Activated CD8-positive, alpha-beta memory T cell treated with anti-CD3 and anti-CD28 coated beads for 48 hours (primary cell): ENCODE data around the gene UPF1.
A peak's percentile ranks its signal among the peaks of the same experiment; 100 is the strongest.

Source experiments
- DNase-seq, 3 experiments: peaks; one replicate each; pipeline ENCODE4 v3.0.0-alpha.2; 2020; ENCODE audit warnings: low read depth in 2 of 3, low spot score in 2 of 3

The UPF1 gene

DNA sequence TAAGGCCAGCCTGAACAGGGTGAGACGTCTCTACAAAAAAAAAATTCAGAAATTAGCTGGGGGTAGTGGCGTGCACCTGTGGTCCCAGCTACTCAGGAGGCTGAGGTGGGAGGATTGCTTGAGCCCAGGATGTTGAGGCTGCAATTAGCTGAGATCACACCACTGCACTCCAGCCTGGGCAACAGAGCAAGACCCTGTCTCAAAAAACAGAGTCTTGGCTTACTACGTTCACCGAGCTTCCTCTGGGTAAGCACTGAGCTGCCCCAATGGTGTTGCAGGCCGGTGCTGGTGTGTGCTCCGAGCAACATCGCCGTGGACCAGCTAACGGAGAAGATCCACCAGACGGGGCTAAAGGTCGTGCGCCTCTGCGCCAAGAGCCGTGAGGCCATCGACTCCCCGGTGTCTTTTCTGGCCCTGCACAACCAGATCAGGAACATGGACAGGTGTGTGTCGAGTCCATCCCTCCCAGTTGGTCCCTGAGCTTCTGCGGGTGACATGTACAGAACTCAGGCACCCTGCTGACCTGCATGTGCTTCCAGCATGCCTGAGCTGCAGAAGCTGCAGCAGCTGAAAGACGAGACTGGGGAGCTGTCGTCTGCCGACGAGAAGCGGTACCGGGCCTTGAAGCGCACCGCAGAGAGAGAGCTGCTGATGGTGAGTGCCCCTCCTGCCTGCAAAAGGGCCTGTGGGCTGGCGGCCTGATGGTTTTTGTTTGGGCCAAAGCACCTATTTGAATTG, 24.1 kb downstream of the UPF1 start:
- no peak for DNase-seq

DNA sequence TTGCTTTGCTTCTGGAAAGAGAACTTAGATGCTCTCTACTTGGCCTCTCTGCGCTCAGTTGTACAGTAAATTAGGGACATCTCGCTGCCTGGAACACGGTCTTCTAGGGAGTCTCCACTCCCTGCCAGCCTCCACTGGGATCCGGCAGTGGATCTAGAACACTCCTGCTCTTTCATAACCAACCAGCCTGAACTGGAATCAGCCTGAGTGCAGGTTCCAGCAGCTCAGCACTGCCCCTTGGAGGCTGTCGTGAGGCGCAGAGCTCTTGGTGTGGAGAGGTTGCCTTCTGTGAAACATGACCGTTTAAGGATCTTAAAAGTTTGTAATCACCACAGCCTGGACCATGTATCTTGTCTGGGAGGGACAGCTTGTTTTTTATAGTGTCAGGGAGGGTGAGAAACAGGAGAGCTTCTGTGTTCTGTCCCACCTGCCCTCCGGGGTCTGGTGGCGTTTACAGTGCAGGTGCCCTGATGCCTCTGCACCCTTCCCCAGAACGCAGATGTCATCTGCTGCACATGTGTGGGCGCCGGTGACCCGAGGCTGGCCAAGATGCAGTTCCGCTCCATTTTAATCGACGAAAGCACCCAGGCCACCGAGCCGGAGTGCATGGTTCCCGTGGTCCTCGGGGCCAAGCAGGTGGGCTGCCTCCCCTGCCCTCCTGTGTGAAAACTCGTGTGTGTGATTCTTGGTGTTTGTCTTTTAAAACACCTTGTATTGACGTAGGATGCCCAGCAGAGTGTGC, 24.8 kb downstream of the UPF1 start:
- DNase-seq, result no peak

DNA sequence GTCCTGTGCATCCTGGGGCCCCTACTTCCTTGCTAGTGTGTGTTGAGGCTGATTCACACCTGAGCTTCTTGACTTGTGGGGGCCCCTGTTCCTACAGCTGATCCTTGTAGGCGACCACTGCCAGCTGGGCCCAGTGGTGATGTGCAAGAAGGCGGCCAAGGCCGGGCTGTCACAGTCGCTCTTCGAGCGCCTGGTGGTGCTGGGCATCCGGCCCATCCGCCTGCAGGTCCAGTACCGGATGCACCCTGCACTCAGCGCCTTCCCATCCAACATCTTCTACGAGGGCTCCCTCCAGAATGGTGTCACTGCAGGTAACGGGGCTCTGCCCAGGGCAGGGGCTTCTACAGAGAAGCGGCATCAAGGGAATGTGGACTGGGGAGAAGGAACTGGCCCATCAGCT, 25.5 kb downstream of the UPF1 start:
- DNase-seq, result no peak

DNA sequence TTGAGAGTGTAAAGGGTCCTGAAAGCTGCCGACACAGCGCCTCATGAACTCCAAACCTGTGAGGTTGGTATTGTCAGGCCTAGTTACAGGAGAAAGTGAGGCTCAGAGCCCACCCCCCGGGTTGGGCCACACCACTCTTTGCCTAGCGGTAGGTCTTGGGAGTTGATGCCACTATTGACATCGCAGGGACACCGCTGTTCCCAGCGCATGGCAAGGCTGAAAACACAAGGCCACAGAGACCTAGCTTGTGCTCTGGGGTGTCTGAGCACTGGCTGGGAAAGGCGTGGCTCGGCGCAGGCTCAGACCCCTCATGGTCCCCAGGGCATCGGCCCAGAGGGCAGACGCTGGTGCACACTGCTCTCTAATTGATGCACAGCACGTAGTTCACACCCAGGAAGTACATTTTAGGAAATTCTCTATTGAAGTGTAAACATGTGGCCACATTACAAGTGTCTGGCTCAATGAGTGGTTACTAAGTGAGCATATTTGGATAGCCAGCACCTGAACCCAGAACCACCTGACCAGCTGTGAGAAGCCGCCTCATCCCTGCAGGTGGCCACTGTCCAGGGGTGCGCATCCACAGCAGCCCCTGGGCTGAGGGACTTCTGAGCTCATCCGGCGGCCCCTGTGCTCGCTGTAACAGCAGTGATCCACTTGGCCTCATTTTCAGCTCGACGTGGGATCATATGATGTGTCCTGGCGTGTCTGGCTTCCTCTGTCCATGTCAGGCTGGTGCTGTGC, 27.3 kb downstream of the UPF1 start:
- DNase-seq, result no peak

DNA sequence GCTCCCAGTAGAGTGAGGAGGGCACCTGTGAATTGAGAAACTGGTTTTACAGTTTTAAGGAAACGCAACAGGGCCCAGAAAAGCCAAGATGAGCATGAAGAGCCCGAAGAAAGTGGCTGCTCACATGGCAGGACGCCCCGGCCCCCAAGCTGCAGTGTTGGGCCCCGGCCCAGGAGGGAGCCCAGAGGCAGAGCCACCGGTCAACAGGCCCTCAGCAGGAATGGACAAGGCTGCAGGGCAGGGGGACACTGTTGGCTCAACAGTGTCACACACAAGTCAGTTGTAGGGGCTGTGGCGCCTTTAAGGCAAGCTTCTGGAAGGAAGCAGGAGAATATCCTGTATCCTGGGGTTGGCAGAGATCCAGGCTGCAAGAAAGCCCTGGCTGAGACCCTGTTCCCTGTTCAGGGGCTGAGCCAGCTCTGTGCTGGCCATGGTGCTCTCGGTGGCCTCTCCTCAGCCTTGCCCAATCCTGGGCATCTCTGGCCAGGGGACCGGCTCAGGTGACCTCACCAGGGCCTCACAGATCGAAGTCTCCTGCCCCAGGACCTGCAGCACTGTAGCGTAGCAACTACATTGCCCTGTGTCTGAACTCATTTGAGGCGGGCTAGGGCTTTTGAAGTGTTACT, 28.0 kb downstream of the UPF1 start:
- no peak for DNase-seq

DNA sequence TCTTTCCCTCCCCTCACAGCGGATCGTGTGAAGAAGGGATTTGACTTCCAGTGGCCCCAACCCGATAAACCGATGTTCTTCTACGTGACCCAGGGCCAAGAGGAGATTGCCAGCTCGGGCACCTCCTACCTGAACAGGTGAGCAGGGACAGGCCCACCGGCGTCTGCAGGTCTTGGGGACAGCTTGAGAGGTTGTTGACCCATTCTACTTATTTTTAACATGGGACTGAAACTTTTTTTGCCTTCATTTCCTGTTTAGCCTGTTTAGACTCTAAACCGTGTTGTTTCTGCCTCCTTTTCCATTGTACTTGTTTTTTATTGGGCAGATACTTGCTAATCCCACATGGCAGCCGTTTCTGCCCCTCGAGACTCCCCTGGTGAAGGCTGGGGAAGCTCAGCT, 28.5 kb downstream of the UPF1 start:
- DNase-seq, result no peak

DNA sequence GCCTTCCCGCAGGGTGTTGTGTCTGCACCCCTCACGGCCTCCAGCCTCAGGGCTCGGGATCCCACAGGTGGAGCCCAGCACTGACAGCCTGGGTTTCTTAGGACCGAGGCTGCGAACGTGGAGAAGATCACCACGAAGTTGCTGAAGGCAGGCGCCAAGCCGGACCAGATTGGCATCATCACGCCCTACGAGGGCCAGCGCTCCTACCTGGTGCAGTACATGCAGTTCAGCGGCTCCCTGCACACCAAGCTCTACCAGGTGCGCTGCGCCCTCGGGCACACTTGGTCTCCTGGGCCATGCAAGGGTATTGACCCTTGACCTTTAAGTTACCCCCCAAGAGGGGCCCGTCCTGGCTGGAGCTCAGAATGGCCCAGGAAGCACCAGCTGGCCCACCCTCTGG, 29.0 kb downstream of the UPF1 start:
- DNase-seq, result no peak

DNA sequence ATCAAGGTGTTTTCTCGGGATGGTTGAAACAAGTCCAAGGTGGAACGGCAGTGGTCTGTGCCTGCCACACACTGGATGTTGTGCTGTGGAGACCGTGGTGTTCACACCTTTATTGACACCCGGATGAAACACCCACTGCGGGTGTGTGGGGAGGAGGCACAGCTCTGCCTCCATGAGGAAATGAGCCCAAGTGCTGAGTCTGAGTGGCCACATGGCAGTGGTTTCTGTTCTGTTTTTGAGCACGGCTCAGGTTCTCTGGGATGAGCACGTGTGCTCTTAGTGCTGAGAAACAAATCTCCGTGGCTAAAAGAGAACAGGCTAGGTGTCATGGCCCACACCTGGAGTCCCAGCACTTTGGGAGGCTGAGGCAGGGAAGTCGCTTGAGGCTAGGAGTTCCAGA, 29.5 kb downstream of the UPF1 start:
- no peak for DNase-seq

DNA sequence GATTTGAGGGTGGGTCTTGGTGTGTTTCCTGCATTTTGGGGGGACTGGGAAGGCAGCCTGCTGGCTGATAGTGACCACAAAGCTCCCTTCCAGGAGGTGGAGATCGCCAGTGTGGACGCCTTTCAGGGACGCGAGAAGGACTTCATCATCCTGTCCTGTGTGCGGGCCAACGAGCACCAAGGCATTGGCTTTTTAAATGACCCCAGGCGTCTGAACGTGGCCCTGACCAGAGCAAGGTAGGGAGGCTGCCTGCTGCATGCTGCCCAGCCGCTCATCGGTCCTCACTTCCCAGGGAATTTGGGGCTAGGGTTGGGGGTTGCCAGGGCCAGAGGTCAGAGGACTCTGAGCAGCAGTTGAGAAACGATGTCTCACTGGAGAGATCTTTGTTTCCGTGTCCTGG, 30.2 kb downstream of the UPF1 start:
- no peak for DNase-seq

DNA sequence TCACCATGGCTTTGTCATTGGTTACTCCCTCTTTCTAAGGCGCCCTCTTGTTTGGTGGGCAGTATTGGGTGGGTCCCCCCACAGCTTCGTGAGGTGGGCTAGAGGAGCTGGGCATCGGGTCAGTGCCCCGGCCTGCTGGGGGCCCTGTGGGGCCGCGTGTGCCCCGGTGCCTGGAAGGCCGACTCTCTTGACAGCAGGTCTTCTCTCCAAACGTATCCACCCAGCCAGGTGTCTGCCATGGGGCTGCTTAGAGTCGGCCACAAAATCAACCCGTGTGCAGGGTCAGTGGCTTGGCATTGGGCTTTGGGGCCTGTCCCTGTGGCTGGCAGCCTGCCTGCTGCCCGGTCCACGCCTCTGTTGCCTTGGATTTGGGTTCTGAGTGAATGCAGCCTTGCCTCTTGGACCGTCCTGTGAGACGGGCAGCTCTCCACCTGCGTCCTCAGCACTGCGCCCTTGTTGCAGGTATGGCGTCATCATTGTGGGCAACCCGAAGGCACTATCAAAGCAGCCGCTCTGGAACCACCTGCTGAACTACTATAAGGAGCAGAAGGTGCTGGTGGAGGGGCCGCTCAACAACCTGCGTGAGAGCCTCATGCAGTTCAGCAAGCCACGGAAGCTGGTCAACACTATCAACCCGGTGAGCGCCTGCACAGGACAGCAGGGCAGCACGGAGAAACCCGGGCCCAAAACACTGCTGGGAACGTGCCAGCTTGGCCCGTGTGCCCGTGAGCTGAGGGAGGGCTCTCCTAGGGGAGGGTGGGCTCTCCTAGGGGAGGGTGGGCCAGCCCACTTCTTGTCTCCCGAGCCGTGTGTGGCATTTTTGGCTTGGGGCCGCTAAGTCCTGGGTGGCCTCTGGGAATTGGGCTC, 31.4 kb downstream of the UPF1 start:
- DNase-seq, result no peak

DNA sequence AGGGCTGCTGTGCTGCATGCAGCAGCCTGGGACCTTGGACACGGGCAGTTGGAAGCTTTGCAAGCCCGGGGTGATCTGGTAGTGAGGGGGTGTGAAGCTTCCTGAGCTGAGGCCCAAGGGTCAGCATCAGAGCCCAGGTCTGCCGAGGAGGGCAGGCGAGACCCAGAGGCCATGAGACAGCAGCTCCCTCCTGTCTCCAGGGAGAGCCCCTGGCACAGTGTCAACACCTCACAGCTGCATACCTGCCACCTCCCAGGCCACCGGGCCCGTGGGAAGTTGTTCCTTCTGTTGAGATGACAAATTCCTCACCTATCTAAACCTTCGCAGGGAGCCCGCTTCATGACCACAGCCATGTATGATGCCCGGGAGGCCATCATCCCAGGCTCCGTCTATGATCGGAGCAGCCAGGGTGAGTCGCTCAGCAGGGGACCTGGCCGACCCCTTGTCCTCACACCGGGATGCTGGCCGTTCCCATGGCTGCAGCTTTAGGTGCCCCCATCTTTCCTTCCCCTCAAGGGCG, 32.1 kb downstream of the UPF1 start:
- no peak for DNase-seq

DNA sequence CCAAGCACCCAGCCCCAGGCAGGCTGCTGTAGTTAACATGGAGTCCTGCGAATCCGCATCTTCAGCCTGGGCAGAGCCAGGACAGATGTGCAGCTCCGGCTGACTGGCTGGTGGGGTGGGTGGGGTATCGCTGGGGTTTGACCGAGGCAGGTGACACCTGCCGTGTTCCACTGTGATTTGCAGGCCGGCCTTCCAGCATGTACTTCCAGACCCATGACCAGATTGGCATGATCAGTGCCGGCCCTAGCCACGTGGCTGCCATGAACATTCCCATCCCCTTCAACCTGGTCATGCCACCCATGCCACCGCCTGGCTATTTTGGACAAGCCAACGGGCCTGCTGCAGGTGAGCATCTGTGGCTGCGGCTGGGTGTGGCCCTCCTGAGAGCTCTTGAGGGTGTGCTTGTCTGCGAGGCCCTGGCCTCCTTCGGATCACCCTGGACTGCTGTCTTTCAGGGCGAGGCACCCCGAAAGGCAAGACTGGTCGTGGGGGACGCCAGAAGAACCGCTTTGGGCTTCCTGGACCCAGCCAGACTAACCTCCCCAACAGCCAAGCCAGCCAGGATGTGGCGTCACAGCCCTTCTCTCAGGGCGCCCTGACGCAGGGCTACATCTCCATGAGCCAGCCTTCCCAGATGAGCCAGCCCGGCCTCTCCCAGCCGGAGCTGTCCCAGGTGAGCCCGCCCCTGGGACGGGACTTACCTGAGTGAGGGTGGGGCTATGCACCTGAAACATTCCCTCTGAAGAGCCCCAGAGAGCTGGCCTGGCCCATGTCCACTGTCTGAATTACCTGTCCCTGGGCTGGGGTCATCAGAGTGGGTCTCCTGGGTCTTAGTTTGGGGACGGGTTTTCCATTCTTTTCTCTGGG, 33.6 kb downstream of the UPF1 start:
- DNase-seq, result no peak

DNA sequence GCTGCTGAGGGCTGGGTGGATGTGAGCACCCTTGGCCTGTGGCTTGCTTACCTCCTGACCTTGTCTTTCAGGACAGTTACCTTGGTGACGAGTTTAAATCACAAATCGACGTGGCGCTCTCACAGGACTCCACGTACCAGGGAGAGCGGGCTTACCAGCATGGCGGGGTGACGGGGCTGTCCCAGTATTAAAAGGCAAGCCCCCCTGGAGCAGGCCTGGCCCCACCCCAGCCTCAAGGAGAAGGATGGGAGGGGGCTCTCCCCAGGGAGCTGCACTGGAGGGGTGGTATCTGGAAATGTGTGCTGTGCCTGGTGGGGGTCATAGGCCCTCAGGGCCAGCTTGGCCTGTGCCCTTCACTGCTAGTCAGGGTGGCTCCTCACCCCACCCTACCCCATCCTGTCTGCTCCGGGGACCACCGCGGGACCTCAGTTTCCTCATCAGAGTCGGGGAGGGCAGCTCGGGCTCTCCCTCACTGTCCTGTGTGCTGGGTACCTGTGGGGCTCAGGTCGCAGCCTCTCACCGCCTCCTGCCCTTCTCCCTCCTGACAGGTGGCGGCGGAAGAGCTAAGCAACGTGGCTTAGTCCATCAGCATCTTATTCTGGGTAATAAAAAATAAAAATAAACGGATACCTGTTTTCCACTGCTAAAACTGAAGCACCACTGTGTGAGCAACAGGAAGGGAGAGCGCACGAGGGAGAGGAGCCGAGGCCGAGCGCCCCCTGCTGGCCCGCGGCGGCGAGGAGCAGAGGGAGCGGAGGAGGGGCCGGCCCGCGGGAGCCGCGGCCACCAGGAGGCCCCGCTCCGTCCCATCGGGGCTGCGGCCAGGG, 34.4 kb downstream of the UPF1 start:
- peak in 2 of 3 experiments; percentile 40 to 48 for DNase-seq

DNA sequence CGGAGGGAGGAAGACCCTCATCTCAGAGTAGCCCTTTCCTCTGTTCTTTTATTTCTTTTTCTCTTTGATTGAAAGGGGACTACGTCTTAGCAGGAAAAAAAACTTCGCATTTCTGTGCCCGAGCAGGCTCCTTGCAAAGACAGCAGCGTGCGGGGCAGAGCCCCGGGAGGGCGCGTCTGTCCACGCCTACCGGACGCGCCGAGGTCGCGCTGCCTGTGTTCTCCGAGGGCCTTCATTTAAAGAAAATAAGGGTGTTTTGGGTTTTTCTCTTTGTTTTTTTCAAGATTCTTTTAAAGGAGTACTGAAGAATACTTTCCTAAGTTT, 35.0 kb downstream of the UPF1 start:
- no peak for DNase-seq

DNA sequence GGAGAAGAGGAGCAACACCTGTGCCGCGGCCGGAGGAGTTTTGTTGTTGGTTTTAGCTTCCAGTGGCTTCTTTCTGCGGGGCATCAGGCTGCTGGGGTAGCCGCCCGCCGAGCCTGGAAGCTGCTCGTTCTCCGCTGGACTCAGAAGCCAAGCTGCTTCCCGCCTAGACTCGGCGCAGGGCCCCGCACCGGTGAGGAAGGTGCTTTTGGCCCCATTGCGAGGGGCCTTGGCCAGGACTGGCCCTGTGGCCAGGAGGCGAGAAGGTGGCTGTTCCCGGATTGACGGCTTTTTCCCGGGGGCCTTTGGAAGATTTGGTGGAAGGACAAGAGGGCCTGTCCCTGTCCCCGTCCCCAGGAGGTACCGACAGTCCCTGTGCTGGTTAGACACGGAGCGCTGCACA, 35.4 kb downstream of the UPF1 start:
- no peak for DNase-seq

DNA sequence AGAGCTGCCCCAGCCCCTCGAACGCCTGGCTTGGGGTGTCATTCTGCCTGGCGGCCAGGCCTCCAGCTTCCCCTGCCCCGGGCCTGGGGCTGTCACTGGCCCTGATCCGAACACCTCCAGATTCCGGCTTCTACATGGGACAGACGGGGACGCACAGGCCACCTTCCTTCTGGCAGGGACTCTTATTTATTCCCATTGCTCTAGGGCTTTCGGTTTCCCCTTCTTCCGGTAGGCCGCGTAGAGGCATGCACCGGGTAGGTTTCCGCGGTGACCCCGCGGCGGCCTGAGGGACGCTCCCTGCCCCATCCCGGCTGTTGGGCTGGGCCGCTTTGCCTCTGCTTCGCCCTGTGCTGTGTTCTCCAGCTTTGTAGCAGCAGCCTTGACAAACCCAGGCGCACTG, 36.0 kb downstream of the UPF1 start:
- DNase-seq, result no peak

DNA sequence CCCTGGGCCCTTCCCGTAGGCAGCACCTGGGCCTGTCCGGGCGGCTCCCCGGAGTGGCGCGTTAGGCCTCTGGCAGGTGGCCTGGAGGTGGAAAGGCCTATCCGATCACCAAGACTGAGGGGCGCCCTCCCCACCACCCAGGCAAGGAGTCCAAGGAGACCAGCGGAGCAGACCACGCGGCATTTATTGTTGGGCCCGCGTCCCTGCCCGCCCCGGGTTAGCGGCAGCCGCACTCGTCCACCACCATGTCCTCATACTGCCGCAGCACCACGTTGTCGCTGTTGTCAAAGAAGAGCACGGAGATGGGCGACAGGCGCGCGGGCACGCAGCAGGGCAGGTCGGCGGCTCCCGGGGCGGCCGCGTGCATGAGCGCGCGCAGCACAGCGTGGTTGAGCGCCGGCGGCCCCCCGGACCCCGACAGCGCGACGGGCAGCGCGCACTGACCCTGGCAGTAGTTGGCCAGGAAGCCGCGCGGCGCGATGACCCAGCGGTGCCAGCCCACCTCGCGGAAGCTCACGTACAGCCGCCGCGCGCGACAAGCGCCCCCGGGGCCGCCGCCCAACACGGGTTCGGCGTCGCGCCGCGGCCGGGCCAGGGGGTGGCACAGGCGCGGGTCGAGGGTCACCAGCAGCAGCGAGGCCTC, 36.7 kb downstream of the UPF1 start:
- DNase-seq, result no peak

DNA sequence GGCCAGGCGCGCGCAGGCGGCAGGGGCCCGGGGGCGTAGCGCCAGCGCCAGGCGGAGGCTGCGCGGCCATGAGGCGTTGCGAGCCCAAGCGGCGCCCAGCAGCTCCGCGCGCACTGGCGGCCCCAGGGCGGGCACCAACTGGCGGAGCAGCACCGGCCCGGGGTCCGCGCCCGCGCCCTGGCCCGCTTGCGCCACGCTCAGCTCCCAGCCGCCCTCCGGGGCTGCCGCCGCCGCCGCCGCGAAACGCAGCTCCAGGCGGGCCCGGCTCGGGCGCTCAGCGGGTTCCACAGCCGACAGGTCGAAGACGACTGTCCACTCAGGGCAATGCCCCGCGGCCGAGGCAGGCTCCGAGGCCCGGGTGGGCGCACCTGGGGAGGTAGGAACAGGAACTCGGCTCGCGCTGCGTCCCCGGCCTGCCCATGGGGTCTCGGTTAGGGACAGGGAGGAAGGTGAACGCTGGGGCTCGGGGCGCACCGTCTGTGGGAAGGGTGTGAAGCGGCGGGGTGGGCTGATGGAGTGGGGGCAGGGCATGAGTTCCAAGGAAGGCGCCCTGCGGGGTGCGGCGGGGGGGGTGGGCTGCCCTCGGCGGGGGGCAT, 37.4 kb downstream of the UPF1 start:
- no peak for DNase-seq
